ENCODE measurements around the gene ZNF366. TPM values are rescaled to one million over a fixed set of nuclear protein-coding genes. Genes with fewer than 3 reads are reported as not detected.

ZNF366 gene
- polyA plus RNA-seq: not detected in 2 replicates

DNA sequence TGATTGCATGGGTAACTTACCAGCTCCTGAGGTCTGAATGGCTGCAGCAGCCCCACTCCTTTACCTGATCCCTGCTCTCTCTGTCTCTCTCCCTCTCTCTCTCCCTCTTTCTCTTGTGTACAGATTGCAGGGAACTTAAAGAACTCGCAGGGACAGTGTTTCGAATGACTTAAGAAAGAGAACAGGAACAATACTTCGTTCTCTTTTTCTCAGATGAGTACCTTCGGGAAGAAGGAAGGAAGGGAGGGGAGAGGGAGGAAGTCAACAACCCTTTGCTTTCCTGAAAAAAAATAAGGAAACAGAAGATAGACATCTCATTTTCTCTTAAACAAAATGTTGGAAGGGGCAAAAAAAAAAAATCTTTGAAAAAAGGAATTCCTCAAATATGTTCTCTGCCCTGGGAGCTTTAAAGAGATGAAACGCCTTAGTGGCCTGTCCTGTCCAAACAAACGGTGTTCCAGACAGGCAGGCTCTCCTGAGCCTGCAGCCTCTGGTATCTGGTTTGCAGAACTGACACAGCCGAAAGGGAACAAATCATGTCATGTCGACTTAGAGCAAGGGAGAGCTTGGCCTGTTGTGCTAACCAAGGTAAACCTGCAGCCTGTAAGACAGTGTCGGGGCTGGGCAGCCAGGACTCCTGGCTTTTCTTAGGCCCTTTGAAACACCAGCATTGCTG is at the start of gene ZNF366:
ZNF366 (minus strand) TSS at position 180 of the 676 bp plus-strand sequence. CDS start 45,914 bp downstream, outside the sequence.

Other genes starting within 250 kb of the ZNF366 start
- 19.5 and 27.4 TPM in 2 replicates for gene MRPS27, start 187.2 kb downstream of the ZNF366 start, polyA plus RNA-seq
- 12.3 and 13.6 TPM in 2 replicates for gene PTCD2, start 187.0 kb downstream of the ZNF366 start, polyA plus RNA-seq